ENCODE measurements around the gene NUMB. TPM values are rescaled to one million over a fixed set of nuclear protein-coding genes. Genes with fewer than 3 reads are reported as not detected.

NUMB gene
- total and polyA plus RNA-seq, 2 of the 13 experiments (the other 11 are each of a cell fraction or from before 2014, with no cell fraction given) = 20.3 to 71.1 TPM

- no peak for TF ChIP-seq CSRNP1 (CRISPR knock-in tag; IDR thresholded peaks at IDR 0.05)
- TF ChIP-seq MXI1 (IDR thresholded peaks at IDR 0.05; ENCODE audit: borderline replicate concordance, low read depth, low read length) = no peak
- TF ChIP-seq RBAK (CRISPR knock-in tag; IDR thresholded peaks at IDR 0.05) = no peak
- TF ChIP-seq YY1 (IDR thresholded peaks at IDR 0.05; ENCODE audit: insufficient read depth, insufficient replicate concordance, low read depth, low read length) = no peak
- TF ChIP-seq ZNF503 (CRISPR knock-in tag; IDR thresholded peaks at IDR 0.05) = no peak
Measured at GRCh38 chr14:73307261-73307660, 151.1 kb downstream of the NUMB start (continued).

- intact Hi-C loops (cut with micrococcal nuclease; ENCODE audit: unreplicated experiment) = no loop called here
- H3K79me2 ChIP-seq (ENCODE audit: insufficient read depth, low read length) = no peaks in the 10 kb centered on the region
- 65% methylated on average over 3 of the region's 3 CpGs for WGBS (ENCODE audit: low lambda C conversion rate)
- in situ Hi-C loops (cut with HindIII; ENCODE audit: extremely low pct_ligation_motif_present, low pct_unique_long_range_greater_than_20kb) = no loop called here
- no TSS peak for BruUV-seq (replicated peaks)
- H3K27ac ChIP-seq (ENCODE audit: extremely low read length, insufficient read depth, low read length) = no peak overlapping the region
- H2AFZ ChIP-seq (ENCODE audit: low read length) = no peak overlapping the region
- POLR2A ChIA-PET = interaction anchor here (0.9 kb wide), 1 partner anchor 157 kb away, joined by 3 read pairs; no protein-coding TSS in a partner anchor
- H3K4me3 ChIP-seq (replicated peaks in 1 of 3; ENCODE audit: insufficient read depth in 1 of 3, low read depth in 2 of 3, low read length in 3 of 3) = no peak overlapping the region
- CTCF ChIA-PET (ENCODE audit: low intra/inter-chr PET ratio, low total read pairs) = no interaction called here
- DNase-seq (ENCODE audit: low spot score) = no peak
- no peaks in the 10 kb centered on the region for H3K4me1 ChIP-seq (ENCODE audit: insufficient read depth, low read length)
- no peaks in the 10 kb centered on the region for H3K36me3 ChIP-seq (replicated peaks in 1 of 2; ENCODE audit: control insufficient read depth in 1 of 2, insufficient read depth in 2 of 2, low read length in 2 of 2)
- no peak overlapping the region for H3K4me2 ChIP-seq (ENCODE audit: low read depth, low read length)
- no peak overlapping the region for H3K9ac ChIP-seq (ENCODE audit: insufficient read depth, low read depth, low read length)
- no peak for FAIRE-seq
- H3K27me3 ChIP-seq (ENCODE audit: control insufficient read depth in 1 of 2, insufficient read depth in 2 of 2, low read length in 2 of 2) = no peaks in the 10 kb centered on the region
- H4K20me1 ChIP-seq (ENCODE audit: insufficient read depth, low read length) = no peaks in the 10 kb centered on the region
- no peak for ATAC-seq
- H3K9me3 ChIP-seq (ENCODE audit: low read length) = no peaks in the 10 kb centered on the region
- TF ChIP-seq, protein P1, sequence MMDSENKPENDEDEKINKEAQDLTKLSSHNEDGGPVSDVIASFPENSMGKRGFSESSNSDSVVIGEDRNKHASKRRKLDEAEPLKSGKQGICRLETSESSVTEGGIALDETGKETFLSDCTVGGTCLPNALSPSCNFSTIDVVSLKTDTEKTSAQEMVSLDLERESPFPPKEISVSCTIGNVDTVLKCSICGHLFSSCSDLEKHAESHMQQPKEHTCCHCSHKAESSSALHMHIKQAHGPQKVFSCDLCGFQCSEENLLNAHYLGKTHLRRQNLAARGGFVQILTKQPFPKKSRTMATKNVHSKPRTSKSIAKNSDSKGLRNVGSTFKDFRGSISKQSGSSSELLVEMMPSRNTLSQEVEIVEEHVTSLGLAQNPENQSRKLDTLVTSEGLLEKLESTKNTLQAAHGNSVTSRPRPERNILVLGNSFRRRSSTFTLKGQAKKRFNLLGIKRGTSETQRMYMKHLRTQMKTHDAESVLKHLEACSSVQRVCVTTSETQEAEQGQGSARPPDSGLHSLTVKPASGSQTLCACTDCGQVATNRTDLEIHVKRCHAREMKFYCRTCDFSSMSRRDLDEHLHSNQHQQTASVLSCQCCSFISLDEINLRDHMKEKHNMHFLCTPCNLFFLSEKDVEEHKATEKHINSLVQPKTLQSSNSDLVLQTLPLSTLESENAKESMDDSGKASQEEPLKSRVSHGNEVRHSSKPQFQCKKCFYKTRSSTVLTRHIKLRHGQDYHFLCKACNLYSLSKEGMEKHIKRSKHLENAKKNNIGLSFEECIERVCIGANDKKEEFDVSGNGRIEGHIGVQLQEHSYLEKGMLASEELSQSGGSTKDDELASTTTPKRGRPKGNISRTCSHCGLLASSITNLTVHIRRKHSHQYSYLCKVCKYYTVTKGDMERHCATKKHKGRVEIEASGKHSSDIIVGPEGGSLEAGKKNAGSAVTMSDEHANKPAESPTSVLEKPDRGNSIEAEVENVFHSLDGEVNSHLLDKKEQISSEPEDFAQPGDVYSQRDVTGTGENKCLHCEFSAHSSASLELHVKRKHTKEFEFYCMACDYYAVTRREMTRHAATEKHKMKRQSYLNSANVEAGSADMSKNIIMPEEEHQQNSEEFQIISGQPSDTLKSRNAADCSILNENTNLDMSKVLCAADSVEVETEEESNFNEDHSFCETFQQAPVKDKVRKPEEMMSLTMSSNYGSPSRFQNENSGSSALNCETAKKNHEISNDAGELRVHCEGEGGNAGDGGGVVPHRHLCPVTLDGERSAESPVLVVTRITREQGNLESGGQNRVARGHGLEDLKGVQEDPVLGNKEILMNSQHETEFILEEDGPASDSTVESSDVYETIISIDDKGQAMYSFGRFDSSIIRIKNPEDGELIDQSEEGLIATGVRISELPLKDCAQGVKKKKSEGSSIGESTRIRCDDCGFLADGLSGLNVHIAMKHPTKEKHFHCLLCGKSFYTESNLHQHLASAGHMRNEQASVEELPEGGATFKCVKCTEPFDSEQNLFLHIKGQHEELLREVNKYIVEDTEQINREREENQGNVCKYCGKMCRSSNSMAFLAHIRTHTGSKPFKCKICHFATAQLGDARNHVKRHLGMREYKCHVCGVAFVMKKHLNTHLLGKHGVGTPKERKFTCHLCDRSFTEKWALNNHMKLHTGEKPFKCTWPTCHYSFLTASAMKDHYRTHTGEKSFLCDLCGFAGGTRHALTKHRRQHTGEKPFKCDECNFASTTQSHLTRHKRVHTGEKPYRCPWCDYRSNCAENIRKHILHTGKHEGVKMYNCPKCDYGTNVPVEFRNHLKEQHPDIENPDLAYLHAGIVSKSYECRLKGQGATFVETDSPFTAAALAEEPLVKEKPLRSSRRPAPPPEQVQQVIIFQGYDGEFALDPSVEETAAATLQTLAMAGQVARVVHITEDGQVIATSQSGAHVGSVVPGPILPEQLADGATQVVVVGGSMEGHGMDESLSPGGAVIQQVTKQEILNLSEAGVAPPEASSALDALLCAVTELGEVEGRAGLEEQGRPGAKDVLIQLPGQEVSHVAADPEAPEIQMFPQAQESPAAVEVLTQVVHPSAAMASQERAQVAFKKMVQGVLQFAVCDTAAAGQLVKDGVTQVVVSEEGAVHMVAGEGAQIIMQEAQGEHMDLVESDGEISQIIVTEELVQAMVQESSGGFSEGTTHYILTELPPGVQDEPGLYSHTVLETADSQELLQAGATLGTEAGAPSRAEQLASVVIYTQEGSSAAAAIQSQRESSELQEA (CRISPR knock-in tag; IDR thresholded peaks at IDR 0.05; ENCODE audit: not compliant biosample characterization) = no peak
- no peak for TF ChIP-seq ZNF138 (CRISPR knock-in tag; IDR thresholded peaks at IDR 0.05; ENCODE audit: low read depth)
- TF ChIP-seq, protein P2, sequence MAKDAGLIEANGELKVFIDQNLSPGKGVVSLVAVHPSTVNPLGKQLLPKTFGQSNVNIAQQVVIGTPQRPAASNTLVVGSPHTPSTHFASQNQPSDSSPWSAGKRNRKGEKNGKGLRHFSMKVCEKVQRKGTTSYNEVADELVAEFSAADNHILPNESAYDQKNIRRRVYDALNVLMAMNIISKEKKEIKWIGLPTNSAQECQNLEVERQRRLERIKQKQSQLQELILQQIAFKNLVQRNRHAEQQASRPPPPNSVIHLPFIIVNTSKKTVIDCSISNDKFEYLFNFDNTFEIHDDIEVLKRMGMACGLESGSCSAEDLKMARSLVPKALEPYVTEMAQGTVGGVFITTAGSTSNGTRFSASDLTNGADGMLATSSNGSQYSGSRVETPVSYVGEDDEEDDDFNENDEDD (CRISPR knock-in tag; IDR thresholded peaks at IDR 0.05; ENCODE audit: borderline replicate concordance) = no peak
Measured at GRCh38 chr14:73305499-73305898, 152.8 kb downstream of the NUMB start.
